Measurements from ENCODE around the gene CADM1. TPM values are rescaled to one million over a fixed set of nuclear protein-coding genes. Genes with fewer than 3 reads are reported as not detected.

CADM1 gene
- total RNA-seq, 4 donors from 2014 or later: 17.1 to 49.8 (median 30.7) TPM

- Histone ChIP-seq H3K36me3 (no peaks in the 10 kb centered on the region), H3K27ac (no peak overlapping the region), H3K4me1 (no peaks in the 10 kb centered on the region), H3K27me3 (no peaks in the 10 kb centered on the region), H3K9me3 (no peaks in the 10 kb centered on the region), H3K4me3 (no peak overlapping the region)
- DNase-seq (ENCODE audit: low spot score in 2 of 2): no peak
- 83 to 87% methylated on average over 3 of the region's 3 CpGs for WGBS, 2 donors
- no peak for TF ChIP-seq EP300 (IDR thresholded peaks at IDR 0.05)
- no peak for TF ChIP-seq CTCF (IDR thresholded peaks at IDR 0.05)
- no peak for TF ChIP-seq POLR2A (IDR thresholded peaks at IDR 0.05)
Observed at GRCh38 chr11:115199481-115200069, 304.6 kb downstream of the CADM1 start.

GRCh38 chr11:115198321-115198741 lies 305.9 kb downstream of the CADM1 start:
- no peak overlapping the region for H3K4me3 ChIP-seq
- H3K36me3 ChIP-seq: no peaks in the 10 kb centered on the region
- no peak for DNase-seq (ENCODE audit: low spot score in 2 of 2)
- H3K27ac ChIP-seq: no peak overlapping the region
- no peaks in the 10 kb centered on the region for H3K27me3 ChIP-seq
- no peaks in the 10 kb centered on the region for H3K9me3 ChIP-seq
- no peaks in the 10 kb centered on the region for H3K4me1 ChIP-seq
- no peak for TF ChIP-seq EP300 (IDR thresholded peaks at IDR 0.05)
- no peak for TF ChIP-seq CTCF (IDR thresholded peaks at IDR 0.05)
- no peak for TF ChIP-seq POLR2A (IDR thresholded peaks at IDR 0.05)
- WGBS, 2 donors: 89 to 91% methylated on average over 9 of the region's 9 CpGs

GRCh38 chr11:115197433-115197832 lies 306.8 kb downstream of the CADM1 start:
- Histone ChIP-seq H3K36me3 (no peaks in the 10 kb centered on the region), H3K9me3 (no peaks in the 10 kb centered on the region), H3K4me3 (no peak overlapping the region), H3K4me1 (no peaks in the 10 kb centered on the region), H3K27me3 (no peaks in the 10 kb centered on the region), H3K27ac (no peak overlapping the region)
- TF ChIP-seq POLR2A (IDR thresholded peaks at IDR 0.05): no peak
- TF ChIP-seq EP300 (IDR thresholded peaks at IDR 0.05): no peak
- TF ChIP-seq CTCF (IDR thresholded peaks at IDR 0.05): no peak
- no peak for DNase-seq (ENCODE audit: low spot score in 2 of 2)
- 62 to 81% methylated on average over 1 of the region's 1 CpG for WGBS, 2 donors

GRCh38 chr11:115197031-115197430 lies 307.2 kb downstream of the CADM1 start:
- DNase-seq (ENCODE audit: low spot score in 2 of 2): no peak

GRCh38 chr11:115194802-115195110 lies 309.5 kb downstream of the CADM1 start:
- no peaks in the 10 kb centered on the region for H3K4me1 ChIP-seq
- 52 to 55% methylated on average over 5 of the region's 5 CpGs for WGBS, 2 donors
- no peaks in the 10 kb centered on the region for H3K9me3 ChIP-seq
- no peak for DNase-seq (ENCODE audit: low spot score in 2 of 2)
- no peaks in the 10 kb centered on the region for H3K27me3 ChIP-seq
- no peak for TF ChIP-seq CTCF (IDR thresholded peaks at IDR 0.05)
- TF ChIP-seq POLR2A (IDR thresholded peaks at IDR 0.05): no peak
- no peak for TF ChIP-seq EP300 (IDR thresholded peaks at IDR 0.05)
- H3K36me3 ChIP-seq: no peaks in the 10 kb centered on the region
- peak overlapping the region in 2 of 4 donors; percentile 21 to 49 for H3K27ac ChIP-seq
- no peak overlapping the region for H3K4me3 ChIP-seq

More at GRCh38 chr11:115197031-115197430, 307.2 kb downstream of the CADM1 start:
- 89% methylated on average over 3 of the region's 3 CpGs for WGBS, 2 donors
- no peak overlapping the region for H3K27ac ChIP-seq
- H3K4me1 ChIP-seq: no peaks in the 10 kb centered on the region
- no peak for TF ChIP-seq EP300 (IDR thresholded peaks at IDR 0.05)
- TF ChIP-seq POLR2A (IDR thresholded peaks at IDR 0.05): no peak
- TF ChIP-seq CTCF (IDR thresholded peaks at IDR 0.05): no peak
- no peak overlapping the region for H3K4me3 ChIP-seq
- no peaks in the 10 kb centered on the region for H3K36me3 ChIP-seq
- H3K27me3 ChIP-seq: no peaks in the 10 kb centered on the region
- H3K9me3 ChIP-seq: no peaks in the 10 kb centered on the region
